Stomach (tissue), 4 donors: ENCODE measurements around the gene NEMF.

Source experiments
- CTCF ChIP-seq, 7 experiments: fragments of 450-650 bp in 4 of 7; fragments of 200-600 bp in 3 of 7; sonication (generic) in 3 of 7; IDR thresholded peaks; one replicate each; pipeline ENCODE4 v1.5.1; 2016 to 2019; ENCODE audit warnings: antibody characterized with exemption in 7 of 7, control low read depth in 2 of 7, mild to moderate bottlenecking in 1 of 7
- POLR2A ChIP-seq, 4 donors: fragments of 450-650 bp; IDR thresholded peaks; one replicate each; pipeline ENCODE4 v1.6.1; 2016; ENCODE audit warnings: antibody characterized with exemption in 4 of 4, control low read depth in 2 of 4, mild to moderate bottlenecking in 1 of 4, moderate library complexity in 1 of 4
- POLR2AphosphoS5 ChIP-seq, 3 donors: sonication (generic); formaldehyde crosslinking; IDR thresholded peaks; one replicate each; pipeline ENCODE4 v1.6.1; 2016; ENCODE audit warnings: antibody characterized with exemption in 3 of 3

GRCh38 chr14:49853572-49854375 lies 1.2 kb upstream of the NEMF start:
- TF ChIP-seq POLR2A (IDR thresholded peaks at IDR 0.05) = no peak
- peak in 5 of 7 experiments; percentile 52 to 84 (median 64) for TF ChIP-seq CTCF (IDR thresholded peaks at IDR 0.05)
- TF ChIP-seq POLR2AphosphoS5 (IDR thresholded peaks at IDR 0.05) = peak in 2 of 3 donors; percentile 46 to 64
